ENCODE results near the gene LRRC28. TPM values are rescaled to one million over a fixed set of nuclear protein-coding genes. Genes with fewer than 3 reads are reported as not detected.

The LRRC28 gene
- total and polyA plus RNA-seq, 2 donors (not counting 1 experiment from before 2014, with no cell fraction given) = 13.3 to 31.8 TPM

DNA sequence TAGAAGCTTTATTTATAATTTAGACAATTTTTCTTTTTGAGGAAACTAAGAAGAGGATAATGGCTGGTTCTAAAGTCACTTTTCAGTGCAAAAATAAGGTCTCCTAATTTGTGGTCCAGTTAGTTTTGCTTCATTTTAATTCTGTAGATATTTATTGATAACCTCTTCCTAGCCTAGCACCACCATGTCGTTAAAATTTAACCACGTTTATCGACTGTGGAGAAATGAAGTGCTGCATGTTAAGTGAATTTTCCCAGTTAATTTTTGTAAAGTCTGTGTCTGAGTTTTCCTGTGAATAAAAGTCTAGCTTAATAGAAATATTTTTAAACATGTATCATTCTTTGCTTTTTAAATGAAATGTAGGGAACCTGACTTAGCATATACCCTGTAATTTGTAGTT is 16.7 kb downstream of the LRRC28 start:
- H3K4me1 ChIP-seq (ENCODE audit: control insufficient read depth in 2 of 2, insufficient read depth in 2 of 2, low read length in 2 of 2) = no peaks in the 10 kb centered on the region
- Mint-ChIP-seq H3K27ac (no peak overlapping the region), H3K4me3 (no peak overlapping the region), H3K9me3 (ENCODE audit: insufficient read depth) (no peaks in the 10 kb centered on the region), H3K4me1 (no peaks in the 10 kb centered on the region), H3K27me3 (no peaks in the 10 kb centered on the region)
- ChIA-PET CTCF (interaction anchor here (1.1 to 1.9 kb wide), 2 partner anchors 13 to 436 kb away, joined by 4 to 8 read pairs; no protein-coding TSS in a partner anchor), POLR2A (no interaction called here)
- no peaks in the 10 kb centered on the region for H3K9me3 ChIP-seq (ENCODE audit: control extremely low read depth in 1 of 3, control insufficient read depth in 2 of 3, insufficient read depth in 1 of 3, low read length in 2 of 3)
- H3K79me2 ChIP-seq (ENCODE audit: control insufficient read depth, insufficient read depth, low read length) = no peaks in the 10 kb centered on the region
- no peak overlapping the region for H2AFZ ChIP-seq (ENCODE audit: insufficient read depth, low read depth, low read length, poor library complexity, severe bottlenecking)
- H3K27me3 ChIP-seq (replicated peaks in 1 of 4; ENCODE audit: control extremely low read depth in 1 of 4, control insufficient read depth in 3 of 4, insufficient read depth in 4 of 4, low read length in 3 of 4) = no peaks in the 10 kb centered on the region
- ATAC-seq (ENCODE audit: low read depth) = no peak
- H4K20me1 ChIP-seq (ENCODE audit: control insufficient read depth, insufficient read depth, low read length, poor library complexity, severe bottlenecking) = no peaks in the 10 kb centered on the region
- no peak overlapping the region for H3K4me3 ChIP-seq (ENCODE audit: control extremely low read depth in 1 of 5, extremely low read depth in 1 of 5, insufficient read depth in 1 of 5, low read depth in 2 of 5, low read length in 4 of 5)
- H3K36me3 ChIP-seq (replicated peaks in 1 of 2; ENCODE audit: control extremely low read depth in 1 of 2, control insufficient read depth in 1 of 2, extremely low read depth in 1 of 2, insufficient read depth in 2 of 2, low read length in 1 of 2) = no peaks in the 10 kb centered on the region
- H3K27ac ChIP-seq (ENCODE audit: low read length in 2 of 2) = no peak overlapping the region
- no CpG with 5 or more reads among the region's 3 CpGs for WGBS (ENCODE audit: insufficient coverage)
- no peak overlapping the region for H3K9ac ChIP-seq (ENCODE audit: low read length)
- TF ChIP-seq EZH2 (IDR thresholded peaks at IDR 0.05; ENCODE audit: borderline replicate concordance, insufficient read depth, low read depth, low read length, poor library complexity, severe bottlenecking) = no peak
- TF ChIP-seq, protein P1, sequence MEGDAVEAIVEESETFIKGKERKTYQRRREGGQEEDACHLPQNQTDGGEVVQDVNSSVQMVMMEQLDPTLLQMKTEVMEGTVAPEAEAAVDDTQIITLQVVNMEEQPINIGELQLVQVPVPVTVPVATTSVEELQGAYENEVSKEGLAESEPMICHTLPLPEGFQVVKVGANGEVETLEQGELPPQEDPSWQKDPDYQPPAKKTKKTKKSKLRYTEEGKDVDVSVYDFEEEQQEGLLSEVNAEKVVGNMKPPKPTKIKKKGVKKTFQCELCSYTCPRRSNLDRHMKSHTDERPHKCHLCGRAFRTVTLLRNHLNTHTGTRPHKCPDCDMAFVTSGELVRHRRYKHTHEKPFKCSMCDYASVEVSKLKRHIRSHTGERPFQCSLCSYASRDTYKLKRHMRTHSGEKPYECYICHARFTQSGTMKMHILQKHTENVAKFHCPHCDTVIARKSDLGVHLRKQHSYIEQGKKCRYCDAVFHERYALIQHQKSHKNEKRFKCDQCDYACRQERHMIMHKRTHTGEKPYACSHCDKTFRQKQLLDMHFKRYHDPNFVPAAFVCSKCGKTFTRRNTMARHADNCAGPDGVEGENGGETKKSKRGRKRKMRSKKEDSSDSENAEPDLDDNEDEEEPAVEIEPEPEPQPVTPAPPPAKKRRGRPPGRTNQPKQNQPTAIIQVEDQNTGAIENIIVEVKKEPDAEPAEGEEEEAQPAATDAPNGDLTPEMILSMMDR (IDR thresholded peaks at IDR 0.05) = no peak
- DNase-seq = no peak
- H3K4me2 ChIP-seq (replicated peaks; ENCODE audit: low read depth, low read length, poor library complexity, severe bottlenecking) = no peak overlapping the region
- intact Hi-C loops (cut with micrococcal nuclease) = no loop called here

DNA sequence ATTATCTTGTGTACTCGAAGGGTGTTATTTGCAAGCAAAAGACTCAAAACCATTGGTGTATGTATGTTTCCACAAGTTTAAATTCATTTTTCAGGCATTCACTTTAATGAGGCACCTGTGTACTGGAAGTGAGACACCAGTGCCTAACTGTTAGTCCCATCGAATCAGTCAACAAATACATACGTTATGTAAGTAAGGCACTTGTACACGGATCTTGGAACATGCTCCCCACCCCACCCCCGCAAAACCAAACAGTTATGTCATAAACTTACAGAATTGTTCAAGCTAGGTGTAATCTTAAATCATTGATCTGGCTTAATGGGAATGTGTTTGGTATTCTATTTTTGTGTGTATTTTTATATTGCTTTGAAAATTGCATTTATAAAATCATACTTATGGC is 17.1 kb downstream of the LRRC28 start:
- H3K9me3 Mint-ChIP-seq (ENCODE audit: insufficient read depth) = no peaks in the 10 kb centered on the region
- WGBS (ENCODE audit: insufficient coverage) = 80% methylated on average over 1 of the region's 5 CpGs
- Histone ChIP-seq H3K4me1 (ENCODE audit: control insufficient read depth in 2 of 2, insufficient read depth in 2 of 2, low read length in 2 of 2) (no peaks in the 10 kb centered on the region), H3K36me3 (replicated peaks in 1 of 2; ENCODE audit: control extremely low read depth in 1 of 2, control insufficient read depth in 1 of 2, extremely low read depth in 1 of 2, insufficient read depth in 2 of 2, low read length in 1 of 2) (no peaks in the 10 kb centered on the region), H4K20me1 (ENCODE audit: control insufficient read depth, insufficient read depth, low read length, poor library complexity, severe bottlenecking) (no peaks in the 10 kb centered on the region), H3K4me2 (replicated peaks; ENCODE audit: low read depth, low read length, poor library complexity, severe bottlenecking) (no peak overlapping the region), H3K79me2 (ENCODE audit: control insufficient read depth, insufficient read depth, low read length) (no peaks in the 10 kb centered on the region), H3K4me3 (ENCODE audit: control extremely low read depth in 1 of 5, extremely low read depth in 1 of 5, insufficient read depth in 1 of 5, low read depth in 2 of 5, low read length in 4 of 5) (no peak overlapping the region), H3K9ac (ENCODE audit: low read length) (no peak overlapping the region), H3K27ac (ENCODE audit: low read length in 2 of 2) (no peak overlapping the region), H3K9me3 (ENCODE audit: control extremely low read depth in 1 of 3, control insufficient read depth in 2 of 3, insufficient read depth in 1 of 3, low read length in 2 of 3) (no peaks in the 10 kb centered on the region), H3K27me3 (replicated peaks in 1 of 4; ENCODE audit: control extremely low read depth in 1 of 4, control insufficient read depth in 3 of 4, insufficient read depth in 4 of 4, low read length in 3 of 4) (no peaks in the 10 kb centered on the region), H2AFZ (ENCODE audit: insufficient read depth, low read depth, low read length, poor library complexity, severe bottlenecking) (no peak overlapping the region)
- ATAC-seq (ENCODE audit: low read depth) = no peak
- no peak overlapping the region for H3K4me3 Mint-ChIP-seq
- no peaks in the 10 kb centered on the region for H3K27me3 Mint-ChIP-seq
- ChIA-PET CTCF (interaction anchor here (0.8 to 8.1 kb wide), 4 partner anchors 14 to 488 kb away, joined by 3 to 199 read pairs (median 6); no protein-coding TSS in a partner anchor), POLR2A (no interaction called here)
- intact Hi-C loops (cut with micrococcal nuclease) = no loop called here
- no peak overlapping the region for H3K27ac Mint-ChIP-seq
- no peak for DNase-seq
- TF ChIP-seq, protein P1 (IDR thresholded peaks at IDR 0.05) = no peak
- TF ChIP-seq EZH2 (IDR thresholded peaks at IDR 0.05; ENCODE audit: borderline replicate concordance, insufficient read depth, low read depth, low read length, poor library complexity, severe bottlenecking) = no peak
- no peaks in the 10 kb centered on the region for H3K4me1 Mint-ChIP-seq
